Heart right ventricle (tissue), 16 donors: ENCODE measurements around the gene ZNF655. TPM values are rescaled to one million over a fixed set of nuclear protein-coding genes. Genes with fewer than 3 reads are reported as not detected.
A peak's percentile ranks its signal among the peaks of the same experiment; 100 is the strongest.
"Not testable (repeated sequence)": the region's sequence is repeated elsewhere in the genome, so short reads cannot be mapped to it uniquely, and the experiment has no call there.

Source experiments
- ATAC-seq, 8 donors: fragments of 200-7000 bp; cut with Tn5 transposase; one replicate each; pipeline ENCODE4 v1.9.1; 2020; ENCODE audit warnings: mild to moderate bottlenecking in 8 of 8, moderate library complexity in 8 of 8, moderate number of reproducible peaks in 1 of 8
- DNase-seq, 2 donors: peaks; one replicate each; pipeline ENCODE4 v3.0.0-alpha.2; 2020
- H3K27ac ChIP-seq, 10 donors: fragments of 200-600 bp; sonication (generic) in 2 of 10; one replicate each; pipeline versions ENCODE4 v1.5.0 to v1.8.0; 2020 to 2022; ENCODE audit warnings: mild to moderate bottlenecking in 3 of 10
- H3K27me3 ChIP-seq, 7 donors: fragments of 200-600 bp; one replicate each; pipeline ENCODE4 v1.8.0; 2021 to 2022; ENCODE audit warnings: mild to moderate bottlenecking in 2 of 7
- H3K36me3 ChIP-seq, 9 donors: fragments of 200-600 bp; sonication (generic) in 1 of 9; one replicate each; pipeline versions ENCODE4 v1.5.0 to v1.8.0; 2020 to 2022; ENCODE audit warnings: mild to moderate bottlenecking in 2 of 9
- H3K4me1 ChIP-seq, 9 donors: fragments of 200-600 bp; sonication (generic) in 1 of 9; one replicate each; pipeline versions ENCODE4 v1.5.0 to v1.8.0; 2020 to 2022; ENCODE audit warnings: mild to moderate bottlenecking in 4 of 9
- H3K4me3 ChIP-seq, 10 donors: fragments of 200-600 bp; sonication (generic) in 2 of 10; one replicate each; pipeline versions ENCODE4 v1.5.0 to v1.8.0; 2020 to 2022; ENCODE audit warnings: mild to moderate bottlenecking in 7 of 10, moderate library complexity in 2 of 10
- H3K9me3 ChIP-seq, 11 donors: fragments of 200-600 bp in 10 of 11; sonication (generic) in 2 of 11; one replicate each; pipeline versions ENCODE4 v1.5.0 to v1.8.0; 2013 to 2022; ENCODE audit warnings: mild to moderate bottlenecking in 2 of 11, control low read depth in 1 of 11, moderate library complexity in 1 of 11
- WGBS, 2 donors: extraction: QIAGEN DNeasy Blood & Tissue Kit; methylation state at CpG; one replicate each; pipeline ENCODE4 v1.1.7; 2013; ENCODE audit warnings: inconsistent platforms in 1 of 2; 5-methylcytosine and 5-hydroxymethylcytosine counted together
- intact Hi-C, 10 donors: fragments of 100-400 bp; cut with DNase I; formaldehyde crosslinking; loops; one replicate each; pipeline versions ENCODE4 v1.11.1 to v1.14.2; 2022
- polyA plus RNA-seq, 2 donors: library from polyadenylated mRNA; stranded (reverse); fragments of 200-250 nt; gene quantifications; one replicate each; pipeline ENCODE4 v1.2.3, GENCODE V29; 2013
- total RNA-seq, 10 donors: library from RNA; stranded (reverse); fragmentation: NEBNext Ultra II Directional in 3 of 10; extraction: Animal tissue kit (Norgen Biotek cat#: 25700) in 3 of 10; gene quantifications; one replicate each; pipeline versions ENCODE4 v1.2.1 to v1.2.4, GENCODE V29; 2021 to 2023
- TF ChIP-seq, protein P1 (sequence below), 9 donors: fragments of 200-600 bp; sonication (generic) in 2 of 9; IDR thresholded peaks; one replicate each; pipeline versions ENCODE4 v1.5.0 to v1.8.0; 2021 to 2022; ENCODE audit warnings: antibody characterized with exemption in 9 of 9, mild to moderate bottlenecking in 5 of 9, moderate library complexity in 1 of 9
- donor health status: Arrhythmogenic right ventricular cardiomyopathy.
- donor health status: ischemic (EF 13 %, LVEDD 7.1; RV severe dilation, severe dysfunction).
- donor health status: healthy with polysubstance abuse.
- donor health status: DM: no; HTN: yes; CAD: no.
- donor health status: DM: no; HTN: no; CAD: no.
- donor health status: ischemic (EF 25% LVEDD 6.9; RV normal size, moderate dysfunction).
- donor health status: ischemic (EF 25% LVEDD 5.7; RV mildly dilated, moderate dysfunction).
- donor health status: healthy.
- donor health status: DM: yes; HTN: yes; CAD: no.
- donor health status: Ischemic cardiomyopathy.
- donor health status: ischemic (EF 35%, LVEDD 5.7; RV mildly dilated, moderate dysfunction).
- donor health status: nonischemic (EF 11% LVEDD 7.7; RV severe dilation, severe dysfunction).
- donor health status: DM: yes; HTN: yes; CAD: no.
- donor health status: PGD.
- donor health status: ischemic (EF 29% LVEDD 5.4; RV normal size, mild dysfunction).
- donor health status: nonischemic (EF 23%, LVEDD 6.1; RV moderate dilation, normal function).

Gene ZNF655
- total and polyA plus RNA-seq, 12 donors, result 22.0 to 54.1 (median 30.8) TPM

DNA sequence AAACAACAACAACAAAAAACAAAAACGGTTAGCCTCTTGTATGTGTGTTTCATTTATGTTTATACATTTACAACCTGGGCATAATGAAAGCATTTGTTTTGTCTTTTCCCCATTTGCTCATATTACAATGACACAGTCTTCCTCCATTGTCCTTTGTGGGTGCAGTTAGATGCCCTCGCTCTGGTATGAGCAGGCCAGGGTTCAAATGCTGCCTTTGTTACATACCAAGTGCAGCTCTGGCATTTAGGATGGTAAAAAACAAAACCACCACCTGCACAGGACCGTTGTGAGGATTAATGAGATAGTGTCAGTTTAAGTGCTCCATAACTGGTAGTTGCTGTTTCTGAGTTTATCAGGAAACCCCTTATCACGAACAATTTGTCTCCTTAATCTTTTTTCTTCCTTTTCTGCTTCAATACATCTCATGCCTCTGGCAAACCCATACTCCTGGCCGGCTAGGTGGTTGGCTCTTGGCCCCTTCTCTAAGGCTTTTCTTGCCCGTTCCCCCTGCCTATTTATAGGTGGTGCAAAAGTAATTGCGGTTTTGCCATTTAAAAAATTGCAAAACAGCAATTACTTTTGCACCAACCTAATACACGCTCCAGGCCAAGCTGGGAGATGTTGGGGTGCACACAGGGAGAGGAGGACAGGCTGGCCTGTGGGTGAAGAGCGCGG lies 21.0 kb downstream of the ZNF655 start:
- H3K27ac ChIP-seq, result peak overlapping the region in 3 of 10 donors; percentile 64 to 71 (median 66)
- intact Hi-C loops, result no loop called here
- 45 to 46% methylated on average over 10 of the region's 10 CpGs for WGBS, 2 donors
- TF ChIP-seq, protein P1, sequence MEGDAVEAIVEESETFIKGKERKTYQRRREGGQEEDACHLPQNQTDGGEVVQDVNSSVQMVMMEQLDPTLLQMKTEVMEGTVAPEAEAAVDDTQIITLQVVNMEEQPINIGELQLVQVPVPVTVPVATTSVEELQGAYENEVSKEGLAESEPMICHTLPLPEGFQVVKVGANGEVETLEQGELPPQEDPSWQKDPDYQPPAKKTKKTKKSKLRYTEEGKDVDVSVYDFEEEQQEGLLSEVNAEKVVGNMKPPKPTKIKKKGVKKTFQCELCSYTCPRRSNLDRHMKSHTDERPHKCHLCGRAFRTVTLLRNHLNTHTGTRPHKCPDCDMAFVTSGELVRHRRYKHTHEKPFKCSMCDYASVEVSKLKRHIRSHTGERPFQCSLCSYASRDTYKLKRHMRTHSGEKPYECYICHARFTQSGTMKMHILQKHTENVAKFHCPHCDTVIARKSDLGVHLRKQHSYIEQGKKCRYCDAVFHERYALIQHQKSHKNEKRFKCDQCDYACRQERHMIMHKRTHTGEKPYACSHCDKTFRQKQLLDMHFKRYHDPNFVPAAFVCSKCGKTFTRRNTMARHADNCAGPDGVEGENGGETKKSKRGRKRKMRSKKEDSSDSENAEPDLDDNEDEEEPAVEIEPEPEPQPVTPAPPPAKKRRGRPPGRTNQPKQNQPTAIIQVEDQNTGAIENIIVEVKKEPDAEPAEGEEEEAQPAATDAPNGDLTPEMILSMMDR (IDR thresholded peaks at IDR 0.05), result no peak
- peaks cover 0 to 26% (median 13%) of the 10 kb centered on the region in 9 donors for H3K4me1 ChIP-seq
- H3K4me3 ChIP-seq, result peak overlapping the region; percentile 40 to 91 (median 75)
- DNase-seq (no peak), ATAC-seq (peak in 1 of 8 donors; percentile 34)
- peaks cover 0 to 9% (median 0%) of the 10 kb centered on the region in 9 donors for H3K36me3 ChIP-seq
- H3K9me3 ChIP-seq, result no peaks in the 10 kb centered on the region
- H3K27me3 ChIP-seq, result peaks cover 0 to 7% (median 0%) of the 10 kb centered on the region in 7 donors

DNA sequence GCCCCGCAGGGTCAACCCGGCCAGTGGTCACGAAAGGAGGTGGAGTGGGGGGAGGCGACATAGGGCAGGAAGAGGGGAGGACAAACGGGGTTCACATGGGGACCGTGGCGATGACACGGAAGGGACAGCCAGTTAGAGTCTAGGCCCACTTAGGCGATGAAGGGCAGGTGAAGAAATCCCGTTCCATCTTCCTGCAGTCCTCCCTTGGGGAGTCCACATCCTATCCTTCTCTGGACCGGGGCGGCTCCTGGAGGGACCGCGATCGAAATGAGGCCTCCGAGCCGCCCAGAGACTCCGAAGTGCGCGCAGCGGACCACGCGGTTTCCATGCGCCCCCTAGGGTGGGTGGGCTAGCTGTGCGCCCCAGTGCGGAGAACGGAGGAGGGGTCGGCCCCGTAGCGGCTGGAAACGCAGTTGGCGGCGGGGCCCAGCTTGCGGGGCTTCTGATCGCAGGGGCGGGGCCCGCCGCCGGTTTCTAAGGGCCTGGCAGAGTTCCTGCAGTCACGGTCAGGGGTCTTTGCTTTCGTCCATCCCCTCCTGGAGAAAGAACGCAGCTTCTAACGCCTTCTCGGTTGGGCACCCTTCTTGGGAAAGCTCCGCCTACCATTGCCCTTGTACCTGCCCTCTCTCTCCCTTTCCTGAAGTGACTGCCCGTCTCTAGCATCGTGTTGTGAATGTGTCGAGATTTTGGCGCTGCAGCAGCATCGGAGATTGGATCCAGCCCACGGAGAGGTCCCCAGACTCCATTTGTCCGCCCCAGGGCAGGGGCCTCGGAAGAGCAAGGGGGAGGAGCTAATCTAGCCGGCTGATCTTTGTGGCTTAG lies 21.7 kb downstream of the ZNF655 start:
- H3K4me3 ChIP-seq, result peak overlapping the region; percentile 40 to 91 (median 75)
- TF ChIP-seq, protein P1 (IDR thresholded peaks at IDR 0.05), result peak in 7 of 9 donors; percentile 34 to 56 (median 42)
- H3K27ac ChIP-seq, result peak overlapping the region in 7 of 10 donors; percentile 15 to 71 (median 60)
- DNase-seq (peak; percentile 30 to 33), ATAC-seq (peak; percentile 61 to 77 (median 69))
- no peaks in the 10 kb centered on the region for H3K9me3 ChIP-seq
- WGBS, 2 donors, result 1% methylated on average over 54 of the region's 54 CpGs
- H3K27me3 ChIP-seq, result peaks cover 0 to 13% (median 4%) of the 10 kb centered on the region in 7 donors
- peaks cover 0 to 26% (median 13%) of the 10 kb centered on the region in 9 donors for H3K4me1 ChIP-seq
- peaks cover 0 to 3% (median 0%) of the 10 kb centered on the region in 9 donors for H3K36me3 ChIP-seq
- intact Hi-C loops, result loop anchor here in 1 of 10 donors (1.0 kb wide), 1 partner anchor 22 kb away; the partner anchor contains the start of gene ZNF655

DNA sequence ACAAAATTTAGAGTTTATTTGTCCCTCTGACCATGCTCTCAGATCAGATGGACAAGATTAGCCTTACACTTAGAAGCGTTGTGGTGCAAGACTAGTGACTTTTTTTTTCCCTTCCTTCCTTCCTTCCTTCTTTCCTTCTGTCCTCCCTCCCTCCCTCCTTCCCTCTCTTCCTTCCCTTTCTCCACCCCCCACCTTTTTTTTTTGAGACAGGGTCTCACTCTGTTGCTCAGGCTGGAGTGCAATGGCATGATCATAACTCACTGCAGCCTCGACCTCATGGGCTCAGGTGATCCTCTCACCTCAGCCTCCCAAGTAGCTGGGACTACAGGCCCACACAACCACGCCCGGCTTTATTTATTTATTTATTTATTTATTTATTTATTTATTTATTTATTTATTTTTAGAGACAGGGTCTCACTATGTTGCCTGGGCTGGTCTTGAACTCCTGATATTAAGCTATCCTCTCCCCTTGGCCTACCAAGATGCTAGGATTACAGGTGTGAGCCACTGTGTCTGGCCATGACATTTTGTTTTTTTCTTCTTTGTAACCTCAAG lies 22.4 kb downstream of the ZNF655 start:
- H3K36me3 ChIP-seq, DNase-seq, ATAC-seq, H3K9me3 ChIP-seq: not testable (repeated sequence)
- intact Hi-C loops, result loop anchor here in 1 of 10 donors (1.0 kb wide), 1 partner anchor 23 kb away; the partner anchor contains the start of gene ZNF655
- Histone ChIP-seq H3K27ac (peak overlapping the region in 4 of 10 donors; percentile 60 to 71 (median 65)), H3K4me1 (peaks cover 0 to 26% (median 13%) of the 10 kb centered on the region in 9 donors), H3K4me3 (peak overlapping the region; percentile 40 to 91 (median 75)), H3K27me3 (peaks cover 0 to 18% (median 6%) of the 10 kb centered on the region in 7 donors)
- WGBS, 2 donors, result 53 to 59% methylated on average over 4 of the region's 4 CpGs

DNA sequence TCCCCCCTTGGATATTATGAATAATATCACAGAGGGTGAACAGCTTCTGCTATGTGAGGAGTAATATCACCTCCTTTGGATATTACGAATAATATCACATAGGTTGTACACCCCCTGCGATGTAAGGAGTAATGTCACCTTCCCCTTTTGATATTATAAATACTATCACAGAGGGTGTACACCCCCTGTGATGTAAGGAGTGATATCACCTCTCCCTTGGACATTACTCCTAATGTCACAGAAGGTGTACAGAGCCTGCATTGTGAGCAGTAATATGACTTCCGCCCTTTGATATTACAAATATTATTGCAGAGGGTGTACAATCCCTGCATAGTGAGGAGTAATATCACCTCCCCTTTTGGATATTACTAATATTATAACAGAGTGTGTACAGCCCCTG lies 30.4 kb downstream of the ZNF655 start:
- Histone ChIP-seq H3K9me3 (no peaks in the 10 kb centered on the region), H3K27ac (no peak overlapping the region), H3K4me1 (no peaks in the 10 kb centered on the region), H3K4me3 (no peak overlapping the region), H3K36me3 (no peaks in the 10 kb centered on the region), H3K27me3 (peaks cover 0 to 42% (median 9%) of the 10 kb centered on the region in 7 donors)
- TF ChIP-seq, protein P1 (IDR thresholded peaks at IDR 0.05), result no peak
- DNase-seq (no peak), ATAC-seq (no peak)
- 81 to 84% methylated on average over 3 of the region's 3 CpGs for WGBS, 2 donors
- intact Hi-C loops, result no loop called here
